ENCODE data around the gene SFMBT2.

DNA sequence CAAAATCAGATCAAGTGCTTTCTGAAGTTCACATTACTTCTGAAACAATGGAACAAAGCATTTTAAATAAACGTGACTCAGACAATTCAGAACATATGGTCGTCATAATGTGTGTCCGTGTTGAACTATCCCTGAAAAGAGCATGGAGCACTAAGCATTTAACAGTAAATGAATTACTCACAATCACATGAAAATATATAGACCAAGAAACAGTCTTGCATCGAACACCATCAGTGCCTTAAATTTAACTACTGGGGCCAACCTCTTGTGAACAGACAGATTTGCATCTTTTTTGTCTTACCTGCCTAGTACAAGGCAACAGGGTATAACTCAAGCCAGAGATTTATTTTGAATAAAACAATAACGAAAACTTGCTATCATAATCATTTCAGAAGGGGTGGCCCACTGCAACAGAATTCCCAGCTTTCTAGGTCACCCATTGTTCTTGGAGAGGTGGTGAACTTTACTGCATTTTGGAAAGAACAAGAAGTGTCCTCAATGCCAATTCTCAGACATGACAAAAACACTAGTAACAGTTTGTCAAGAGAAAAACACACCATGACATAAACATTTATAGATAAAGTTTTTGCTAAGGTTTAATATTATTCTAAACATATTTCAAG is 293.5 kb downstream of the SFMBT2 start:
- TF ChIP-seq, protein P1, sequence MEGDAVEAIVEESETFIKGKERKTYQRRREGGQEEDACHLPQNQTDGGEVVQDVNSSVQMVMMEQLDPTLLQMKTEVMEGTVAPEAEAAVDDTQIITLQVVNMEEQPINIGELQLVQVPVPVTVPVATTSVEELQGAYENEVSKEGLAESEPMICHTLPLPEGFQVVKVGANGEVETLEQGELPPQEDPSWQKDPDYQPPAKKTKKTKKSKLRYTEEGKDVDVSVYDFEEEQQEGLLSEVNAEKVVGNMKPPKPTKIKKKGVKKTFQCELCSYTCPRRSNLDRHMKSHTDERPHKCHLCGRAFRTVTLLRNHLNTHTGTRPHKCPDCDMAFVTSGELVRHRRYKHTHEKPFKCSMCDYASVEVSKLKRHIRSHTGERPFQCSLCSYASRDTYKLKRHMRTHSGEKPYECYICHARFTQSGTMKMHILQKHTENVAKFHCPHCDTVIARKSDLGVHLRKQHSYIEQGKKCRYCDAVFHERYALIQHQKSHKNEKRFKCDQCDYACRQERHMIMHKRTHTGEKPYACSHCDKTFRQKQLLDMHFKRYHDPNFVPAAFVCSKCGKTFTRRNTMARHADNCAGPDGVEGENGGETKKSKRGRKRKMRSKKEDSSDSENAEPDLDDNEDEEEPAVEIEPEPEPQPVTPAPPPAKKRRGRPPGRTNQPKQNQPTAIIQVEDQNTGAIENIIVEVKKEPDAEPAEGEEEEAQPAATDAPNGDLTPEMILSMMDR (IDR thresholded peaks at IDR 0.05): no peak
- no peak for TF ChIP-seq POLR2AphosphoS5 (IDR thresholded peaks at IDR 0.05; ENCODE audit: low read depth, low read length)
- TF ChIP-seq, protein P2, sequence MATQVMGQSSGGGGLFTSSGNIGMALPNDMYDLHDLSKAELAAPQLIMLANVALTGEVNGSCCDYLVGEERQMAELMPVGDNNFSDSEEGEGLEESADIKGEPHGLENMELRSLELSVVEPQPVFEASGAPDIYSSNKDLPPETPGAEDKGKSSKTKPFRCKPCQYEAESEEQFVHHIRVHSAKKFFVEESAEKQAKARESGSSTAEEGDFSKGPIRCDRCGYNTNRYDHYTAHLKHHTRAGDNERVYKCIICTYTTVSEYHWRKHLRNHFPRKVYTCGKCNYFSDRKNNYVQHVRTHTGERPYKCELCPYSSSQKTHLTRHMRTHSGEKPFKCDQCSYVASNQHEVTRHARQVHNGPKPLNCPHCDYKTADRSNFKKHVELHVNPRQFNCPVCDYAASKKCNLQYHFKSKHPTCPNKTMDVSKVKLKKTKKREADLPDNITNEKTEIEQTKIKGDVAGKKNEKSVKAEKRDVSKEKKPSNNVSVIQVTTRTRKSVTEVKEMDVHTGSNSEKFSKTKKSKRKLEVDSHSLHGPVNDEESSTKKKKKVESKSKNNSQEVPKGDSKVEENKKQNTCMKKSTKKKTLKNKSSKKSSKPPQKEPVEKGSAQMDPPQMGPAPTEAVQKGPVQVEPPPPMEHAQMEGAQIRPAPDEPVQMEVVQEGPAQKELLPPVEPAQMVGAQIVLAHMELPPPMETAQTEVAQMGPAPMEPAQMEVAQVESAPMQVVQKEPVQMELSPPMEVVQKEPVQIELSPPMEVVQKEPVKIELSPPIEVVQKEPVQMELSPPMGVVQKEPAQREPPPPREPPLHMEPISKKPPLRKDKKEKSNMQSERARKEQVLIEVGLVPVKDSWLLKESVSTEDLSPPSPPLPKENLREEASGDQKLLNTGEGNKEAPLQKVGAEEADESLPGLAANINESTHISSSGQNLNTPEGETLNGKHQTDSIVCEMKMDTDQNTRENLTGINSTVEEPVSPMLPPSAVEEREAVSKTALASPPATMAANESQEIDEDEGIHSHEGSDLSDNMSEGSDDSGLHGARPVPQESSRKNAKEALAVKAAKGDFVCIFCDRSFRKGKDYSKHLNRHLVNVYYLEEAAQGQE (IDR thresholded peaks at IDR 0.05; ENCODE audit: insufficient read depth in 1 of 2, low read depth in 2 of 2, low read length in 1 of 2): no peak
- TF ChIP-seq SIN3A (IDR thresholded peaks at IDR 0.05; ENCODE audit: borderline replicate concordance, insufficient read depth, low read depth, low read length): no peak
- no peak for TF ChIP-seq TCF7L2 (IDR thresholded peaks at IDR 0.05; ENCODE audit: low read depth, low read length)

All from Panc1 (cell line).